KMS-11 (cell line): ENCODE results near the gene DHRS1.

Experiments used
- H2AFZ ChIP-seq: fragments of 200-600 bp; sonication (generic); 2 replicates; pipeline ENCODE4 v1.6.1; 2016; ENCODE audit warnings: antibody characterized with exemption, mixed run types, low read depth
- H3K27ac ChIP-seq: fragments of 200-600 bp; sonication (generic); 2 replicates; pipeline ENCODE4 v1.6.1; 2016; ENCODE audit warnings: mild to moderate bottlenecking, mixed run types
- H3K27me3 ChIP-seq: fragments of 200-600 bp; sonication (generic); 2 replicates; pipeline ENCODE4 v1.6.1; 2017; ENCODE audit warnings: mild to moderate bottlenecking, low read depth, mixed run types, moderate library complexity; ENCODE audit not compliant: insufficient read depth
- H3K36me3 ChIP-seq: fragments of 200-600 bp; sonication (generic); 2 replicates; pipeline ENCODE4 v1.6.1; 2017; ENCODE audit warnings: mild to moderate bottlenecking, mixed run types; ENCODE audit not compliant: insufficient read depth
- H3K4me1 ChIP-seq: fragments of 200-600 bp; sonication (generic); 2 replicates; pipeline ENCODE4 v1.6.1; 2016; ENCODE audit warnings: mild to moderate bottlenecking, low read depth, mixed run types; ENCODE audit not compliant: poor library complexity, severe bottlenecking
- H3K4me2 ChIP-seq: fragments of 200-600 bp; sonication (generic); 2 replicates; pipeline ENCODE4 v1.7.0; 2016; ENCODE audit warnings: mild to moderate bottlenecking, mixed run types
- H3K4me3 ChIP-seq: fragments of 200-600 bp; sonication (generic); IDR thresholded peaks from 2 replicates; pipeline ENCODE4 v1.6.1; 2017; ENCODE audit warnings: low read depth, low read length, mixed read lengths; ENCODE audit not compliant: insufficient read depth
- H3K79me2 ChIP-seq: fragments of 200-600 bp; sonication (generic); 2 replicates; pipeline ENCODE4 v1.6.1; 2016; ENCODE audit warnings: low read depth, mixed run types; ENCODE audit not compliant: insufficient read depth
- H3K9ac ChIP-seq: fragments of 200-600 bp; sonication (generic); 2 replicates; pipeline ENCODE4 v1.6.1; 2016; ENCODE audit warnings: mild to moderate bottlenecking, mixed run types
- H4K20me1 ChIP-seq: fragments of 200-600 bp; sonication (generic); 2 replicates; pipeline ENCODE4 v1.6.1; 2016; ENCODE audit warnings: mild to moderate bottlenecking, mixed run types; ENCODE audit not compliant: insufficient read depth
- CTCF ChIP-seq: fragments of 200-600 bp; sonication (generic); conservative IDR thresholded peaks from 2 replicates; pipeline ENCODE4 v1.6.1; 2017; ENCODE audit warnings: low read depth, mild to moderate bottlenecking, antibody characterized with exemption, low read length, moderate library complexity, mixed read lengths

DHRS1 gene

DNA sequence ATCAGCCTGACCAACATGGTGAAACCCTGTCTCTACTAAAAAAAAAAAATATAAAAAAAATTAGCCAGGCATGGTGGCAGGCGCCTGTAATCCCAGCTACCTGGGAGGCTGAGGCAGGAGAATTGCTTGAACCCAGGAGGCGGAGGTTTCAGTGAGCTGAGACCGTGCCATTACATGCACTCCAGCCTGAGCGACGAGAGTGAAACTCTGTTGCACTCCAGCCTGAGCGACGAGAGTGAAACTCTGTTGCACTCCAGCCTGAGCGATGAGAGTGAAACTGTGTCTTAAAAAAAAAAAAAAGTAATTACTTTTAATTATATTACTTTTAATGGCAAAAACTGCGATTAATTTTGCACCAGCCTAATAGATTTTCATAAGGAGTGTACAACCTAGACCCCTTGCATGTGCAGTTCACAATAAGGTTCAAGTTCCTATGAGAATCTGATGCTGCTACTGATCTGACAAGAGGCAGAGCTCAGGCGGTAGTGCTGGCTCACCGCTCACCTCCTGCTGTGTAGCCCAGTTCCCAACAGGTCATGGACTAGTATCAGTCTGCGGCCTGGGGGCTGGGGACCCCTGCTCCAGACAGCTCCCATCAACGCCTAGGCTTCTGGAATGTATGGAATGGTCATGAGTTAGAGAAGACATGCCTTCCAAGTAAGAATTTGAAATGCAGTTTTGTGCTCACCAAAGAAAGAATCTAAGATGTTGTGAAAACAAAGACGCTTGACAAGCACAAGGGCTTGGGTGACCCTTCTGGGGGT is 21.8 kb upstream of the DHRS1 start:
- H3K9ac ChIP-seq, result no peak overlapping the region
- no peaks in the 10 kb centered on the region for H3K36me3 ChIP-seq
- H3K4me1 ChIP-seq, result peaks cover 16% of the 10 kb centered on the region
- H3K4me3 ChIP-seq, result no peak overlapping the region
- H3K79me2 ChIP-seq, result no peaks in the 10 kb centered on the region
- no peaks in the 10 kb centered on the region for H4K20me1 ChIP-seq
- H2AFZ ChIP-seq, result no peak overlapping the region
- H3K27me3 ChIP-seq, result no peaks in the 10 kb centered on the region
- H3K27ac ChIP-seq, result no peak overlapping the region; the same call in 1 of the 2 replicates
- TF ChIP-seq CTCF, result no peak
- peak overlapping the region; percentile 57 for H3K4me2 ChIP-seq

- H3K79me2 ChIP-seq, result peaks cover 2% of the 10 kb centered on the region; the same call in 1 of the 2 replicates
- peaks cover 26% of the 10 kb centered on the region for H3K4me1 ChIP-seq
- no peak overlapping the region for H3K4me2 ChIP-seq
- no peak overlapping the region for H3K4me3 ChIP-seq
- H3K36me3 ChIP-seq, result no peaks in the 10 kb centered on the region
- H3K27ac ChIP-seq, result no peak overlapping the region
- H4K20me1 ChIP-seq, result no peaks in the 10 kb centered on the region
- H3K27me3 ChIP-seq, result no peaks in the 10 kb centered on the region
- no peak overlapping the region for H2AFZ ChIP-seq
- TF ChIP-seq CTCF, result no peak
- no peak overlapping the region for H3K9ac ChIP-seq
These were observed 17.8 kb upstream of the DHRS1 start for GRCh38 chr14:24317141-24317928.

GRCh38 chr14:24316597-24316950 is 17.0 kb upstream of the DHRS1 start:
- peaks cover 25% of the 10 kb centered on the region for H3K4me1 ChIP-seq
- no peak overlapping the region for H3K4me3 ChIP-seq
- H3K9ac ChIP-seq, result no peak overlapping the region
- no peak overlapping the region for H3K4me2 ChIP-seq
- no peak for TF ChIP-seq CTCF
- H3K79me2 ChIP-seq, result peaks cover 9% of the 10 kb centered on the region; the same call in 1 of the 2 replicates
- H4K20me1 ChIP-seq, result no peaks in the 10 kb centered on the region
- no peak overlapping the region for H3K27ac ChIP-seq
- H3K27me3 ChIP-seq, result no peaks in the 10 kb centered on the region
- no peaks in the 10 kb centered on the region for H3K36me3 ChIP-seq
- H2AFZ ChIP-seq, result no peak overlapping the region

- no peak overlapping the region for H2AFZ ChIP-seq
- H3K27ac ChIP-seq, result no peak overlapping the region
- H4K20me1 ChIP-seq, result no peaks in the 10 kb centered on the region
- H3K36me3 ChIP-seq, result no peaks in the 10 kb centered on the region
- peaks cover 9% of the 10 kb centered on the region; the same call in 1 of the 2 replicates for H3K79me2 ChIP-seq
- no peak overlapping the region for H3K4me3 ChIP-seq
- TF ChIP-seq CTCF, result no peak
- peaks cover 19% of the 10 kb centered on the region for H3K4me1 ChIP-seq
- no peak overlapping the region for H3K9ac ChIP-seq
- no peak overlapping the region for H3K4me2 ChIP-seq
- no peaks in the 10 kb centered on the region for H3K27me3 ChIP-seq
These were observed 16.4 kb upstream of the DHRS1 start for GRCh38 chr14:24315807-24316596.
